Esophagus (tissue), 2 donors: Measurements from ENCODE around the gene PBX4. TPM values are rescaled to one million over a fixed set of nuclear protein-coding genes. Genes with fewer than 3 reads are reported as not detected.

Experiments
- H3K27ac ChIP-seq, 2 donors: one replicate each; pipeline ENCODE4 v1.5.1; 2013; ENCODE audit warnings: low read depth in 2 of 2, mild to moderate bottlenecking in 2 of 2, inconsistent platforms in 1 of 2, low read length in 1 of 2, moderate library complexity in 1 of 2
- H3K27me3 ChIP-seq, 2 donors: one replicate each; pipeline ENCODE4 v1.6.1; 2013; ENCODE audit warnings: low read length in 2 of 2, control low read depth in 1 of 2, mild to moderate bottlenecking in 1 of 2; ENCODE audit not compliant: insufficient read depth in 2 of 2, control insufficient read depth in 1 of 2
- H3K36me3 ChIP-seq, 2 donors: one replicate each; pipeline ENCODE4 v1.6.1; 2013; ENCODE audit warnings: low read length in 1 of 2; ENCODE audit not compliant: control insufficient read depth in 2 of 2, insufficient read depth in 2 of 2
- H3K4me1 ChIP-seq, 2 donors: one replicate each; pipeline ENCODE4 v1.6.1; 2013; ENCODE audit warnings: low read length in 1 of 2; ENCODE audit not compliant: control insufficient read depth in 2 of 2, insufficient read depth in 2 of 2
- H3K4me3 ChIP-seq, 2 donors: one replicate each; pipeline ENCODE4 v1.5.1; 2013; ENCODE audit warnings: low read length in 2 of 2, mild to moderate bottlenecking in 2 of 2, low read depth in 1 of 2, moderate library complexity in 1 of 2
- H3K9me3 ChIP-seq, 2 donors: one replicate each; pipeline ENCODE4 v1.6.1; 2013; ENCODE audit warnings: mild to moderate bottlenecking in 2 of 2, low read depth in 1 of 2, low read length in 1 of 2, moderate library complexity in 1 of 2; ENCODE audit not compliant: control insufficient read depth in 2 of 2, insufficient read depth in 1 of 2
- WGBS, 2 donors: extraction: QIAGEN DNeasy Blood & Tissue Kit; methylation state at CpG; one replicate each; pipeline ENCODE4 v1.1.7; 2013; 5-methylcytosine and 5-hydroxymethylcytosine counted together
- polyA plus RNA-seq, 2 donors: library from polyadenylated mRNA; stranded (reverse); fragments of 200-250 nt; gene quantifications; one replicate each; pipeline ENCODE4 v1.2.3, GENCODE V29; 2013
- donor health status: healthy with polysubstance abuse.
- donor health status: Bipolar disorder and iron deficiency.

PBX4 gene
- polyA plus RNA-seq, 2 donors: 1.4 to 3.9 TPM

DNA sequence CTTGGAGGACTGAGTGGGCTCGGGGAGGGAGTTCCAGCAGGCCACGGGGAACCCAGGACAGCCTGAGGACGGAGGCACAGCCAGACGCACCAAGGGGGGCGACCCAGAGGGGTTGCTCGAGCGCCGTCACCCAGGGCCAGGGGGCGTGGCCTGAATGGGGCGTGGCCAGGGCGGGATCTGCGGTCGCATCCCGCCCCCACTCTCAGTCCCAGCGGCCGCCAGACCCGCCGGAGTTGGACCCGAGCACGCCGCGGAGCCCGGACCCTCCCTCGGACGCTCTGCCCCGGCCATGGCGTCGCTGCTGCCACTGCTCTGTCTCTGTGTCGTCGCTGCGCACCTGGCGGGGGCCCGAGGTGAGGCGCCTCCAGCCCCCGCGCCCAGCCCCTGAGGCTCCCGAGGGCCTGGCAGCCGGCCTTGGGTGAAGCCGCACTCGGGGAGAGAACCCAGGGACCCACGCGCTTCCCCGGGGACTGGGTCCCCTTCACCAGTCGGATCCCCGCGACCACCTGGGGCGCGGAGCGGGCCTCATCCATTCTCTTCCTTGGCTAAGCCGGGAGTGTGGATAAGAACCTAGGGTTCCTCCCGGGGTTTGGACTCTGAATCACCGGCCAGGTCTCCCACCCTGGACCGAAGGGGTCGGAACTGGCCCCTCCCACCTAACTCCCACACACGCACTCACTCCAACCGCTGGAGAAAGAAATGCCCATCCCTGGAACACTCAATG lies 80.3 kb downstream of the PBX4 start, which contains the start of gene CILP2:
Gene CILP2, plus strand, starts transcription at position 205 of the 724 bp plus-strand sequence. Its CDS starts 85 bp downstream, at position 290.
- 2 to 4% methylated on average over 36 to 56 of the region's 56 CpGs for WGBS, 2 donors
- Histone ChIP-seq H3K9me3 (peaks cover 0 to 14% of the 10 kb centered on the region in 2 donors), H3K27me3 (peaks cover 0 to 12% of the 10 kb centered on the region in 2 donors), H3K36me3 (no peaks in the 10 kb centered on the region), H3K4me1 (peaks cover 2 to 24% of the 10 kb centered on the region in 2 donors), H3K4me3 (peak within 1 kb of the TSS in 1 of 2 donors; percentile 19), H3K27ac (no peak within 1 kb of the TSS)

DNA sequence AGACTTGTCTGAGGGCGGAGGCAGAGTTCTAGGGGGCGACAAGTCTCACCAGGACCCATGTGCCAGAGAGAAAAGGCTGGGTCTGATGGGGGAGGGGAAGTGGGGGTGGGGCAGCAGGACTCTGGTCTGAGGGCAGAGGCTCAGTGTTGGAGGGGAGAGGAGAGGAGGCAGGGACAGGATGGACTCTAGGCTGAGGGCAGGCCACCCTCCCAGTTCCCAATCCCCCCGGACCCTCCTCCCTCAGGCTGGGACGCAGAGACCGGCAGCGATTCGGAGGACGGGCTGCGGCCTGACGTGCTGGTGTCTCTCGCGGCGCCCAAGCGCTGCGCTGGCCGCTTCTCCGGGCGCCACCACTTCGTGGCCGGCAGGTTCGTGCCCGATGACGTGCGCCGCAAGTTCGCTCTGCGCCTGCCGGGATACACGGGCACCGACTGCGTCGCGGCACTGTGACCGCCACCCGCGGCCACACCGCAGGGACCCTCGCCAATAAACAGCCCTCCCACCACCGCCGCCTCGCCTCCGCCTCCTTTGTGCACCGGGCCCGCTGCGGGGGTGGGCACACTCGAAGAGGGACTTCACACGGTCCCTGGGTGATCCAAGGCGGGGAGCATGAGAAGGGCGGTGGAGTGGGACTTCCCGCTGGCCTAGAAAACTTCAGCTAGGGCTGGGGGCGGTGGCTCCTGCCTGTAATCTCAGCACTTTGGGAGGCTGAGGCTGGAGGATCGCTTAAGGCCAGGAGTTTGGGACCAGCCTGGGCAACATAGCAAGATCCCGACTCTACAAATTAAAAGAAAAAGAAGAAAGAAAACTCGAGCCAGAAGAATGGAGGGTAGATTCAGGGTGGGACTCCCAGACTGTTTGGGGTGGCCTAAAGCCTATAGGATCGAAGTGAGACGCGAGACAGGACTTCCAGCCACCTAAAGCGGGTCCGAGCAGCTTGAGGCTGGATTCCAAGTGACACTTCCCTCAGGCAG lies 81.1 kb downstream of the PBX4 start:
- Histone ChIP-seq H3K4me3 (no peak overlapping the region), H3K4me1 (peaks cover 4 to 24% of the 10 kb centered on the region in 2 donors), H3K9me3 (peaks cover 0 to 14% of the 10 kb centered on the region in 2 donors), H3K27me3 (peaks cover 0 to 12% of the 10 kb centered on the region in 2 donors), H3K27ac (no peak overlapping the region), H3K36me3 (no peaks in the 10 kb centered on the region)
- WGBS, 2 donors: 29 to 32% methylated on average over 43 to 59 of the region's 59 CpGs

DNA sequence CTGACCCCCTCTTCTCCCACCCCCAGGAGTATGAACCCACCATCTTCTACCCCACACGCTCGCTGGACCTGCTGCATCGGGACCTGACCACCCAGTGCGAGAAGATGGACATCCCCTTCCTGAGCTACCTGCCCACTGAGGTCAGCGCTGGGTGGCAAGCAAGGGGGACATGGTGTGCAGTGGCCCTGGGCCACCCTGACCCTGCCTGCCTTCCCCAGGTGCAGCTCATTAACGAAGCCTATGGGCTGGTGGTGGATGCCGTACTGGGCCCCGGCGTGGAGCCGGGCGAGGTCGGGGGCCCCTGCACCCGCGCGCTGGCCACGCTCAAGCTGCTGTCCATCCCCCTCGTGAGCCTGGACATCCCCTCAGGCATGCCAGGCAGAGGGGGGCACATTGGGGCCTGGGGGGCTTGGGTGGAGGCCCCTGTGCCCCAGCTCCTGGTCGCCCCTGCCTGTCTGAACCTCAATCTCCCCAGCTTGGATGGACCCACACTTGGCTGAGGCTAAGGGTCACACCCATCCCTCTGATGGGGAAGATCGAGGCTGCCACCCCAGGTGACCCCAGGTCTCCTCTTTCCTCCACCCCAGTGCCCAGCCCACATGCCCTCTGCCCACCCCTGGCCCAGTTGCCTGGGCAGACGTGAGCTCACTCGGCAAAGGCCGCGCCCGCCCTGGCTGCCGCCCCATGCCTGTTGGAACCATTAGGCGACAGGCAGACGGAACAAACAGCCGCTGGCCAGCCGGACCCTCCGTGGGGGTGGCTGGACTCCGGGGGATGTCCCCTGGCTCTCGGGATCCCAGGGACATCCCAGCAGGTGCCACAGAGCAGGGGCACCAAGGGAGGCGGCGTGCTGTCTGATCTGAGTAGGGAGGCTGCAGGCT lies 82.9 kb downstream of the PBX4 start:
- WGBS, 2 donors: 79% methylated on average over 34 of the region's 34 CpGs
- peaks cover 2 to 20% of the 10 kb centered on the region in 2 donors for H3K4me1 ChIP-seq
- peaks cover 0 to 12% of the 10 kb centered on the region in 2 donors for H3K27me3 ChIP-seq

DNA sequence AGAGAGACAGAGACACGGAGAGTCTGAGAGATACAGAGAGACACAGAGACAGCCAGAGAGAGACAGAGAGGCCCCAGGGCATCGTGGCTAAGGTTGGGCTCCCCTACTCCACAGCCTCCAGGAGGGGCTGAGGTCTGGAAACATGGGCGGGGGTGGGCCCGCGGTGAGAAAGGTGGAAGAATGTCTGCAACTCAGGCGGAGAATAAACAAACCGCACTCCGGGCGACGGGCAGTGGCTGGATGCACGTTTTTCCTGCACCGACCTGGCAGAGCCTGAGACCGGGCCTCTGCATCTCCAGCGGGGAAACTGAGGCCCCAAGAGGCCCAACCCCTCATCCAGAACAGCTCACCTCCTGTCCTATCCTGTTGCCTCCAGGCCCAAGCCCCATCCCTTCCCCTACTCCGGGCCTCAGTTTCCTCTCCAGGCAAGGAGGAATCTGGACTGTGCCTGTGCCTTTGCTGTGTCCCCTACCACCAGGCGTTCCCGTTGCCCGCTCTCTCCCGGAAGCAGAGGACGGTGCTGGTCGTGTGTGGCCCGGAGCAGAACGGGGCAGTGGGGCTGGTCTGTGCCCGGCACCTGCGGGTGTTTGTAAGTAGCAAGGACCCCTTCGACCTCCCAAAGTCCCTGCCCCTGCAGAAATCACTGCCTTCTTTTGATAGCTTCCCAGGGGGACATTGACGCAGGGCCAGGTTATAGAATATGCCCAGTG lies 83.8 kb downstream of the PBX4 start:
- WGBS, 2 donors: 66 to 68% methylated on average over 27 of the region's 27 CpGs
- H3K4me3 ChIP-seq: no peak overlapping the region

More for the DNA sequence above, 82.9 kb downstream of the PBX4 start:
- no peak overlapping the region for H3K4me3 ChIP-seq
- peaks cover 0 to 10% of the 10 kb centered on the region in 2 donors for H3K9me3 ChIP-seq
- no peak overlapping the region for H3K27ac ChIP-seq
- no peaks in the 10 kb centered on the region for H3K36me3 ChIP-seq

DNA sequence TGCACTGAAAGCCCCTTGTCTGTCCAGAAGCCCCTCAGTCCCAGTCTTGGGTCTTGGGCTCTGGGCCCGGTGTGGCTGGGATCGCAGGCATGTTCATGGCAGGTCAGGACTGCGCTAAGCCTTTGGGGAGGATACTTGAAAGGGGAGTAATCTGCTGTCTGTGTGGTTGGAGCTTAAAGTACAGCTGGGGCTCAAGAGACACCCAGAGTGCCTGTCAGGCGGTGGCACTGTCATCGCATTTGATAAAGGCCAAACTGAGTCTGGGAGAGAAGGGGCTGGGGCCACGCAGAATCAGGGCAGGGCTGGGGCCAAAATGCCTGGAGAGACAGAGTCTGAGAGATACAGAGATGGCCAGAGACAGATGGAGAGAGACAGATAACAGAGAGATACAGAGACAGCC lies 84.6 kb downstream of the PBX4 start:
- Histone ChIP-seq H3K4me3 (no peak overlapping the region), H3K9me3 (peaks cover 0 to 3% of the 10 kb centered on the region in 2 donors), H3K36me3 (no peaks in the 10 kb centered on the region), H3K4me1 (peaks cover 2 to 14% of the 10 kb centered on the region in 2 donors), H3K27me3 (peaks cover 0 to 6% of the 10 kb centered on the region in 2 donors), H3K27ac (no peak overlapping the region)
- WGBS, 2 donors: 74 to 75% methylated on average over 6 of the region's 6 CpGs

More for the DNA sequence above, 83.8 kb downstream of the PBX4 start:
- H3K27me3 ChIP-seq: peaks cover 0 to 8% of the 10 kb centered on the region in 2 donors
- peaks cover 2 to 16% of the 10 kb centered on the region in 2 donors for H3K4me1 ChIP-seq
- H3K36me3 ChIP-seq: no peaks in the 10 kb centered on the region
- peaks cover 0 to 5% of the 10 kb centered on the region in 2 donors for H3K9me3 ChIP-seq
- no peak overlapping the region for H3K27ac ChIP-seq

DNA sequence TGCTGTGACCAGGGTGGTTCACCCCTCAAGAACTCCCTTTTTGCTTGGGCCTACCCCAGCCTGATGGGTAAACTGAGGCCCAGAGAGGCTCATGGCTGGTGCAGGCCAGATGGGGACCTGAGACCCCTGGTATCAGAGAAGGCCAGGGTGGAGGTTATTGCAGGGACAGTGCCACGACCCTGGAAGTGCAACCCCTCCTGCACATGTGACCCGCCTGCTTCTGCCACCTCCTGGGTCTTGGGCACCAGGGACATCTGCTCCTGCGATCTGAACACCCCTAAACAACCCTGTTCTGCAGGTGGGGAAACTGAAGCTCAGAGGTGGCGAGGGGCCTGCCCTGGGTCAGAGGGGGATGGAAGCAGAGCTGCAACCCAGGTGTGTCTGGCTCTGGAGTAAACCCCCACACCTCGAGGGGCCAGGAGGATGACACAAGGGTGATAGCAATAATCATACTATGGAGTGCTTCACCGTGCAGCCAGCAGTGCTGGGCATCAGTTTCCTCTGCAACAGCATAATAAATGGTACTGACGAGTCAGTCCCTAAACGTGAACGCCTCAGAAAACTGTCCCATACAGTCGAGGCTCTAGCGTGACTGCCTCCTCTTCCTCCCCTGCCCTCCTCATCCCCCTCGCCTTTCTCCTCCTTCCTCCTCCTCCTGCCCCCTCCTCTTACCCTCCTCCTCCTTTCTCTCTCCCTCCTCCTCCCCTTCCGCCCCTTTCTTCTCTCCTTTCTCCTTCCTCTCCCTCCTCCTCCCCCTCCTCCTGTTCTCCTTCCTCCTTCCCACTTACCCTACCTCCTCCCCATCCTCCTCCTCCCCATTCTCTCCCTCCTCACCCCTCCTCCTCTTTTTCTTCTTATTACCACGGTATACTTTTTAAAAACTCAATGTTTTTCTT lies 85.4 kb downstream of the PBX4 start:
- Histone ChIP-seq H3K27me3 (peaks cover 0 to 3% of the 10 kb centered on the region in 2 donors), H3K9me3 (peaks cover 0 to 3% of the 10 kb centered on the region in 2 donors), H3K4me3 (no peak overlapping the region), H3K4me1 (peaks cover 2 to 7% of the 10 kb centered on the region in 2 donors), H3K27ac (no peak overlapping the region), H3K36me3 (peaks cover 0 to 3% of the 10 kb centered on the region in 2 donors)
- 70 to 73% methylated on average over 14 of the region's 14 CpGs for WGBS, 2 donors

DNA sequence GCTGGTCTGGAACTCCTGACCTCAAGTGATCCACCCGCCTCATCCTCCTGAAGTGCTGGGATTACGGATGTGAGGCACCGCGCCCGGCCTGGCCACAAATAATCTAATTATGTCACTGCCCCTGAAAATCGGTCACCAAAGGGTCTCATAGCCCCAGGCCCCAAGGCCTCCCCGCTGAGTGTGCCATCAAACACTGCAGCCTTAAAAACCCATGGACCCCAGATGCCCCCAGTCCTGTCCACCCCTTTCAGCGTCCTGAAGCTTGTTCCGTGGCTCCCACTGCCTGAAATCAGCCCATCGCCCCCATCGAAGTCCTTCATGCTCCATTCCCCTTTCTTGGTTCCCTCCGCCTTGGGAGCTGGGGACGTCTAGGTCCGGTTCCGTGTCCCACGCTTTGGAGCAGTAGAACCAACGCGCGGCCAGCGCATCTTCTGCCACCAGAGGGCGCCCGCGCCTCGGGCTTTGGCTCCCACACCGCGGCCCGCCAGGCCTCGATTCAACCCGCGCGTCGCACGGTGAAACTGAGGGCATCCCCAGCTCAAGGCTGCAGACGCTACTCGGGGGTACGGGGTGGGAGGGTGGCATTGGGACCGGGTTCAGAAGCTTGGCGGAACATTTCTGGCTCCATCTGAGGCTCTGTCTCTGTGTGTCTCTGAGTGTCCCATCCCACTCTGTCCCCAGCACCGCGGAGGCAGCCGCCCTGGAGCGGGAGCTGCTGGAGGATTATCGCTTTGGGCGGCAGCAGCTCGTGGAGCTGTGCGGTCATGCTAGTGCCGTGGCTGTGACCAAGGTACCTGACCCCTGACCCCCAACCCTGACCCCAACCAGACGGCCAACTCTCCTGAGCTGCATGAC lies 86.3 kb downstream of the PBX4 start:
- WGBS, 2 donors: 23 to 24% methylated on average over 48 of the region's 48 CpGs
- Histone ChIP-seq H3K9me3 (peaks cover 0 to 1% of the 10 kb centered on the region in 2 donors), H3K36me3 (peaks cover 0 to 10% of the 10 kb centered on the region in 2 donors), H3K4me3 (no peak overlapping the region), H3K27ac (no peak overlapping the region), H3K27me3 (no peaks in the 10 kb centered on the region), H3K4me1 (peaks cover 2% of the 10 kb centered on the region in 2 donors)
